HepG2 (cell line): ENCODE results near the gene HOXD9. TPM values are rescaled to one million over a fixed set of nuclear protein-coding genes. Genes with fewer than 3 reads are reported as not detected.

ENCODE experiments used
- FOXM1 ChIP-seq: sonication (generic); formaldehyde crosslinking; IDR thresholded peaks from 2 replicates; pipeline ENCODE4 v1.5.0; 2020; ENCODE audit warnings: missing genetic modification reagents
- IRF2 ChIP-seq: IDR thresholded peaks from 2 replicates; pipeline ENCODE4 v1.6.1; 2018; ENCODE audit warnings: missing genetic modification reagents, missing compliant biosample characterization
- MIER2 ChIP-seq: IDR thresholded peaks from 2 replicates; pipeline ENCODE4 v1.6.1; 2016; ENCODE audit warnings: missing biosample characterization, missing genetic modification reagents
- PCBP2 ChIP-seq: fragments of 200-400 bp; formaldehyde crosslinking; optimal IDR thresholded peaks from 2 replicates; pipeline ENCODE3; 2018; ENCODE audit warnings: low read length, low read depth; ENCODE audit not compliant: poor library complexity, severe bottlenecking
- RBM22 ChIP-seq: fragments of 200-400 bp; formaldehyde crosslinking; optimal IDR thresholded peaks from 2 replicates; pipeline ENCODE3; 2017; ENCODE audit warnings: mild to moderate bottlenecking, low read length, moderate library complexity
- SALL1 ChIP-seq: sonication (generic); formaldehyde crosslinking; IDR thresholded peaks from 2 replicates; pipeline ENCODE4 v1.8.0; 2022; ENCODE audit warnings: mild to moderate bottlenecking, missing genetic modification reagents
- TOE1 ChIP-seq: sonication (generic); formaldehyde crosslinking; IDR thresholded peaks from 2 replicates; pipeline ENCODE4 v1.4.0; 2020; ENCODE audit warnings: mild to moderate bottlenecking, missing genetic modification reagents
- YEATS2 ChIP-seq: sonication (generic); formaldehyde crosslinking; IDR thresholded peaks from 2 replicates; pipeline ENCODE4 v1.4.0; 2020; ENCODE audit warnings: missing genetic modification reagents, borderline replicate concordance
- ZIK1 ChIP-seq: sonication (generic); formaldehyde crosslinking; IDR thresholded peaks from 2 replicates; pipeline ENCODE4 v1.5.0; 2020; ENCODE audit warnings: mild to moderate bottlenecking, low read depth, missing genetic modification reagents, borderline replicate concordance
- ZNF441 ChIP-seq: sonication (generic); formaldehyde crosslinking; IDR thresholded peaks from 2 replicates; pipeline ENCODE4 v1.7.0; 2021; ENCODE audit warnings: missing genetic modification reagents, borderline replicate concordance
- ZNF546 ChIP-seq: sonication (generic); formaldehyde crosslinking; conservative IDR thresholded peaks from 2 replicates; pipeline ENCODE4 v1.8.1; 2023; ENCODE audit warnings: mild to moderate bottlenecking, missing genetic modification reagents
- ZNF567 ChIP-seq: sonication (generic); formaldehyde crosslinking; IDR thresholded peaks from 2 replicates; pipeline ENCODE4 v1.8.1; 2023; ENCODE audit warnings: mild to moderate bottlenecking, missing genetic modification reagents, borderline replicate concordance
- ZNF605 ChIP-seq: sonication (generic); formaldehyde crosslinking; IDR thresholded peaks from 2 replicates; pipeline ENCODE4 v1.8.0; 2022; ENCODE audit warnings: mild to moderate bottlenecking, missing genetic modification reagents
- ZNF747 ChIP-seq: sonication (generic); formaldehyde crosslinking; IDR thresholded peaks from 2 replicates; pipeline ENCODE4 v1.8.1; 2023; ENCODE audit warnings: missing genetic modification reagents, mild to moderate bottlenecking, borderline replicate concordance
- ZNF792 ChIP-seq: IDR thresholded peaks from 2 replicates; pipeline ENCODE4 v1.6.1; 2016
- ZNF891 ChIP-seq: sonication (generic); formaldehyde crosslinking; IDR thresholded peaks from 2 replicates; pipeline ENCODE4 v1.5.0; 2020; ENCODE audit warnings: mild to moderate bottlenecking, missing genetic modification reagents
- polyA plus RNA-seq, 8 experiments: library from polyadenylated mRNA; depleted of rRNA in 3 of 8; stranded (reverse) in 7 of 8; unstranded in 1 of 8; fragments of >200 nt; fragmentation: Illumina TruSeq in 4 of 8; extraction: Trizol in 4 of 8; gene quantifications; 2 replicates each; pipeline versions ENCODE4 v1.2.1 to v1.2.3, GENCODE V29; 2011 to 2016; ENCODE audit warnings: low read depth in 4 of 8, missing spikeins in 1 of 8, mixed read lengths in 1 of 8; ENCODE audit not compliant: insufficient read depth in 1 of 8
- total RNA-seq, 5 experiments: library from RNA; depleted of rRNA; stranded (reverse); fragments of >200 nt; fragmentation: Illumina TruSeq; extraction: Trizol; gene quantifications; 2 replicates each; pipeline ENCODE4 v1.2.3, GENCODE V29; 2016; ENCODE audit warnings: low read depth in 1 of 5
- TF ChIP-seq, protein P1 (sequence below): sonication (generic); formaldehyde crosslinking; IDR thresholded peaks from 2 replicates; pipeline ENCODE4 v1.4.0; 2020; ENCODE audit warnings: missing genetic modification reagents
- TF ChIP-seq, protein P2 (sequence below): sonication (generic); formaldehyde crosslinking; IDR thresholded peaks from 2 replicates; pipeline ENCODE4 v1.4.0; 2020; ENCODE audit warnings: missing genetic modification reagents

HOXD9 gene
- total and polyA plus RNA-seq, 2 of the 13 experiments (the other 11 are each of a cell fraction or from before 2014, with no cell fraction given) = not detected

DNA sequence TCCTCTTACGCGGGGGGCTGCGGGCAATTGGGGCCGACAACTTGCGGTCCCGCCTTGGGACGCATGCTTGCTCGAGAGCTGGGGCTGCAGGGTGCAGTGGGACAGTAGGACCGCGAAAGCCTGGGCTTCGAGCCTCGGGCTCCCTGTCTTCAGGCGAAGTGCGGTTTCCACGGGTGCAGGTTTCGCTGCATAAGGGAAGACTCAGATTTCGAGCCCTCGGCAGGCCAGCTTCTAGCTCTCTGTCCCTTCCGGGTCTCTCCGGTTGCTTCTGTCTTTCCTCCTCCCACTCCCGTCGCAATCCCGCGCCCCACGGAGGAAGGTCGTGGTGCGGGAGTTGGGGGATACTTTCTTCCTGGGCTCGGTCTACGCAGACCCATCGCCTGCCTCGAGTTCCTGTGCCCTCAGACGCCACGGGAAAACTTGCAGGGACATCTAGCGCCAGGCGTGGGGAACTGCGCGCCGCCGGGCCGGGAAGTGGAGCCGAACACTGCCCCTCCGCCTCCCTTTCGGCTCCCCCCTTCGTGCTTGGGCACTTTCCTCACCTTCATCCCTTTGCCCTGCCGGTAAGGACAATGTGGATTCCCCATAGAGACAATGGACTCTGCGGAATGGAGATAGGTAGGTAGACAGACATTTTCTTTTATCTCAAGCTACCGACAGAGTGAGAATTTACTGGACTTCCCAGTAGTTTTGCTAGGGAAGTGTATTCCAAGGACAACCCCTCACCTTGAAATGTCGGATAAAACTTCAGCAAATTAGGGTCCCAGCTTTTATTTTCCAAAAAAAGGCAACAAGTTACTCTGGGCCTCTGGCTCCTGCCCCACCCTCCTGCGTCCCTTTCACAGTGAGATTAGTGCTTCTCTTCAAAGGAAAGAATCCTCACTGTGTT lies 34.2 kb upstream of the HOXD9 start (continued):
- TF ChIP-seq ZNF567 = no peak
- peak; percentile 81; the same call in 1 of the 2 replicates for TF ChIP-seq SALL1 (CRISPR knock-in tag)
- no peak for TF ChIP-seq ZNF792 (CRISPR knock-in tag)
- TF ChIP-seq, protein P1, sequence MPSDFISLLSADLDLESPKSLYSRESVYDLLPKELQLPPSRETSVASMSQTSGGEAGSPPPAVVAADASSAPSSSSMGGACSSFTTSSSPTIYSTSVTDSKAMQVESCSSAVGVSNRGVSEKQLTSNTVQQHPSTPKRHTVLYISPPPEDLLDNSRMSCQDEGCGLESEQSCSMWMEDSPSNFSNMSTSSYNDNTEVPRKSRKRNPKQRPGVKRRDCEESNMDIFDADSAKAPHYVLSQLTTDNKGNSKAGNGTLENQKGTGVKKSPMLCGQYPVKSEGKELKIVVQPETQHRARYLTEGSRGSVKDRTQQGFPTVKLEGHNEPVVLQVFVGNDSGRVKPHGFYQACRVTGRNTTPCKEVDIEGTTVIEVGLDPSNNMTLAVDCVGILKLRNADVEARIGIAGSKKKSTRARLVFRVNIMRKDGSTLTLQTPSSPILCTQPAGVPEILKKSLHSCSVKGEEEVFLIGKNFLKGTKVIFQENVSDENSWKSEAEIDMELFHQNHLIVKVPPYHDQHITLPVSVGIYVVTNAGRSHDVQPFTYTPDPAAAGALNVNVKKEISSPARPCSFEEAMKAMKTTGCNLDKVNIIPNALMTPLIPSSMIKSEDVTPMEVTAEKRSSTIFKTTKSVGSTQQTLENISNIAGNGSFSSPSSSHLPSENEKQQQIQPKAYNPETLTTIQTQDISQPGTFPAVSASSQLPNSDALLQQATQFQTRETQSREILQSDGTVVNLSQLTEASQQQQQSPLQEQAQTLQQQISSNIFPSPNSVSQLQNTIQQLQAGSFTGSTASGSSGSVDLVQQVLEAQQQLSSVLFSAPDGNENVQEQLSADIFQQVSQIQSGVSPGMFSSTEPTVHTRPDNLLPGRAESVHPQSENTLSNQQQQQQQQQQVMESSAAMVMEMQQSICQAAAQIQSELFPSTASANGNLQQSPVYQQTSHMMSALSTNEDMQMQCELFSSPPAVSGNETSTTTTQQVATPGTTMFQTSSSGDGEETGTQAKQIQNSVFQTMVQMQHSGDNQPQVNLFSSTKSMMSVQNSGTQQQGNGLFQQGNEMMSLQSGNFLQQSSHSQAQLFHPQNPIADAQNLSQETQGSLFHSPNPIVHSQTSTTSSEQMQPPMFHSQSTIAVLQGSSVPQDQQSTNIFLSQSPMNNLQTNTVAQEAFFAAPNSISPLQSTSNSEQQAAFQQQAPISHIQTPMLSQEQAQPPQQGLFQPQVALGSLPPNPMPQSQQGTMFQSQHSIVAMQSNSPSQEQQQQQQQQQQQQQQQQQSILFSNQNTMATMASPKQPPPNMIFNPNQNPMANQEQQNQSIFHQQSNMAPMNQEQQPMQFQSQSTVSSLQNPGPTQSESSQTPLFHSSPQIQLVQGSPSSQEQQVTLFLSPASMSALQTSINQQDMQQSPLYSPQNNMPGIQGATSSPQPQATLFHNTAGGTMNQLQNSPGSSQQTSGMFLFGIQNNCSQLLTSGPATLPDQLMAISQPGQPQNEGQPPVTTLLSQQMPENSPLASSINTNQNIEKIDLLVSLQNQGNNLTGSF = peak; percentile 40; the same call in 1 of the 2 replicates
- peak; percentile 40; the same call in 1 of the 2 replicates for TF ChIP-seq ZNF441 (CRISPR knock-in tag)
- no peak for TF ChIP-seq TOE1 (CRISPR knock-in tag)
- TF ChIP-seq YEATS2 (CRISPR knock-in tag) = 0 out of 2 replicates have a peak, but pooled peaks have one; percentile 33
- TF ChIP-seq ZNF605 (CRISPR knock-in tag) = peak; percentile 41; the same call in 1 of the 2 replicates
- TF ChIP-seq FOXM1 (CRISPR knock-in tag) = no peak
- TF ChIP-seq, protein P2, sequence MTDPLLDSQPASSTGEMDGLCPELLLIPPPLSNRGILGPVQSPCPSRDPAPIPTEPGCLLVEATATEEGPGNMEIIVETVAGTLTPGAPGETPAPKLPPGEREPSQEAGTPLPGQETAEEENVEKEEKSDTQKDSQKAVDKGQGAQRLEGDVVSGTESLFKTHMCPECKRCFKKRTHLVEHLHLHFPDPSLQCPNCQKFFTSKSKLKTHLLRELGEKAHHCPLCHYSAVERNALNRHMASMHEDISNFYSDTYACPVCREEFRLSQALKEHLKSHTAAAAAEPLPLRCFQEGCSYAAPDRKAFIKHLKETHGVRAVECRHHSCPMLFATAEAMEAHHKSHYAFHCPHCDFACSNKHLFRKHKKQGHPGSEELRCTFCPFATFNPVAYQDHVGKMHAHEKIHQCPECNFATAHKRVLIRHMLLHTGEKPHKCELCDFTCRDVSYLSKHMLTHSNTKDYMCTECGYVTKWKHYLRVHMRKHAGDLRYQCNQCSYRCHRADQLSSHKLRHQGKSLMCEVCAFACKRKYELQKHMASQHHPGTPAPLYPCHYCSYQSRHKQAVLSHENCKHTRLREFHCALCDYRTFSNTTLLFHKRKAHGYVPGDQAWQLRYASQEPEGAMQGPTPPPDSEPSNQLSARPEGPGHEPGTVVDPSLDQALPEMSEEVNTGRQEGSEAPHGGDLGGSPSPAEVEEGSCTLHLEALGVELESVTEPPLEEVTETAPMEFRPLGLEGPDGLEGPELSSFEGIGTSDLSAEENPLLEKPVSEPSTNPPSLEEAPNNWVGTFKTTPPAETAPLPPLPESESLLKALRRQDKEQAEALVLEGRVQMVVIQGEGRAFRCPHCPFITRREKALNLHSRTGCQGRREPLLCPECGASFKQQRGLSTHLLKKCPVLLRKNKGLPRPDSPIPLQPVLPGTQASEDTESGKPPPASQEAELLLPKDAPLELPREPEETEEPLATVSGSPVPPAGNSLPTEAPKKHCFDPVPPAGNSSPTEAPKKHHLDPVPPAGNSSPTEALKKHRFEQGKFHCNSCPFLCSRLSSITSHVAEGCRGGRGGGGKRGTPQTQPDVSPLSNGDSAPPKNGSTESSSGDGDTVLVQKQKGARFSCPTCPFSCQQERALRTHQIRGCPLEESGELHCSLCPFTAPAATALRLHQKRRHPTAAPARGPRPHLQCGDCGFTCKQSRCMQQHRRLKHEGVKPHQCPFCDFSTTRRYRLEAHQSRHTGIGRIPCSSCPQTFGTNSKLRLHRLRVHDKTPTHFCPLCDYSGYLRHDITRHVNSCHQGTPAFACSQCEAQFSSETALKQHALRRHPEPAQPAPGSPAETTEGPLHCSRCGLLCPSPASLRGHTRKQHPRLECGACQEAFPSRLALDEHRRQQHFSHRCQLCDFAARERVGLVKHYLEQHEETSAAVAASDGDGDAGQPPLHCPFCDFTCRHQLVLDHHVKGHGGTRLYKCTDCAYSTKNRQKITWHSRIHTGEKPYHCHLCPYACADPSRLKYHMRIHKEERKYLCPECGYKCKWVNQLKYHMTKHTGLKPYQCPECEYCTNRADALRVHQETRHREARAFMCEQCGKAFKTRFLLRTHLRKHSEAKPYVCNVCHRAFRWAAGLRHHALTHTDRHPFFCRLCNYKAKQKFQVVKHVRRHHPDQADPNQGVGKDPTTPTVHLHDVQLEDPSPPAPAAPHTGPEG = 0 out of 2 replicates have a peak, but pooled peaks have one; percentile 54
- TF ChIP-seq IRF2 = no peak
- TF ChIP-seq PCBP2 = no peak
- 0 out of 2 replicates have a peak, but pooled peaks have one; percentile 54 for TF ChIP-seq ZIK1
- TF ChIP-seq RBM22 = no peak
- peak; percentile 48; the same call in 1 of the 2 replicates for TF ChIP-seq MIER2
- no peak for TF ChIP-seq ZNF546
- peak; percentile 46; the same call in 1 of the 2 replicates for TF ChIP-seq ZNF891 (CRISPR knock-in tag)
- TF ChIP-seq ZNF747 (CRISPR knock-in tag) = no peak
